ENCODE measurements around the gene GNB2.
"Not testable (repeated sequence)": the region's sequence is repeated elsewhere in the genome, so short reads cannot be mapped to it uniquely, and the experiment has no call there.

Gene GNB2

GRCh38 chr7:100701089-100701488, 27.5 kb downstream of the GNB2 start:
- not testable (repeated sequence) for DNase-seq

GRCh38 chr7:100705320-100705752, 31.8 kb downstream of the GNB2 start:
- peak; percentile 67 for DNase-seq

- DNase-seq = peak; percentile 100
These were observed 32.5 kb downstream of the GNB2 start, which contains the start of gene POP7 for GRCh38 chr7:100705753-100706671. POP7 (plus strand) TSS chr7:100706121; CDS start chr7:100706831, 710 bp downstream.

- DNase-seq = no peak
These were observed 33.3 kb downstream of the GNB2 start for GRCh38 chr7:100706672-100707311.

- no peak for DNase-seq
These were observed 34.9 kb downstream of the GNB2 start for GRCh38 chr7:100708395-100708794.

GRCh38 chr7:100710452-100710851, 36.9 kb downstream of the GNB2 start:
- no peak for DNase-seq

- no peak for DNase-seq
These were observed 37.8 kb downstream of the GNB2 start for GRCh38 chr7:100711369-100711768.

GRCh38 chr7:100714725-100715124, 41.2 kb downstream of the GNB2 start:
- no peak for DNase-seq

- DNase-seq = not testable (repeated sequence)
These were observed 43.5 kb downstream of the GNB2 start for GRCh38 chr7:100717073-100717472.

GRCh38 chr7:100719523-100720278, 46.2 kb downstream of the GNB2 start:
- no peak for DNase-seq

GRCh38 chr7:100720279-100720670, 46.7 kb downstream of the GNB2 start, which contains the start of gene EPO:
EPO (plus strand) TSS chr7:100720468; CDS start chr7:100720981, 513 bp downstream.
- no peak for DNase-seq

GRCh38 chr7:100720671-100721504, 47.3 kb downstream of the GNB2 start:
- DNase-seq = no peak

GRCh38 chr7:100721505-100721812, 47.9 kb downstream of the GNB2 start:
- no peak for DNase-seq

GRCh38 chr7:100722480-100723212, 49.1 kb downstream of the GNB2 start:
- no peak for DNase-seq

- no peak for DNase-seq
These were observed 50.3 kb downstream of the GNB2 start for GRCh38 chr7:100723732-100724275.

GRCh38 chr7:100724364-100724763, 50.8 kb downstream of the GNB2 start:
- not testable (repeated sequence) for DNase-seq

GRCh38 chr7:100726996-100727761, 53.6 kb downstream of the GNB2 start:
- DNase-seq = no peak

- DNase-seq = no peak
These were observed 54.7 kb downstream of the GNB2 start for GRCh38 chr7:100728196-100728595.
